Fibroblast of skin of right quadriceps (primary cell): ENCODE data around the gene TOX4.

Experiments used
- DNase-seq: peaks from one replicate; pipeline ENCODE4 v3.0.0-alpha.2; 2013

The TOX4 gene

GRCh38 chr14:21503376-21503775 is 26.4 kb downstream of the TOX4 start:
- DNase-seq = no peak

GRCh38 chr14:21505012-21505553 is 28.1 kb downstream of the TOX4 start:
- no peak for DNase-seq

DNA sequence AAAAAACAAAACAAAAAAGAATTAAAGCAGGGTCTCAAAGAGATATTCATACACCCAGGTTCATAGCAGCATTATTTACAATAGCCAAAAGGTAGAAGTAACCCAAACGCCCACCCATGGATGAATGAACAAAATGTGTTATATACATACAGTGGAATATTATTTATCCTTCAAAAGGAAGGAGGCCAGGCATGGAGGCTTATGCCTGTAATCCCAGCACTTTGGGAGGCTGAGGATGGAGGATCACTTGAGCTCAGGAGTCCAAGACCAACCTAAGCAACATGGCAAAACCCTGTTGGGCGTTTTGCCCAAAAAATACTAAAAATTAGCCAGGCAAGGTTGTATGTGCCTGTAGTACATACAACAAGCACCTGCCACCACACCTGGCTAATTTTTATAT is 29.6 kb downstream of the TOX4 start:
- no peak for DNase-seq

- DNase-seq = no peak
Measured at GRCh38 chr14:21509432-21510143, 32.6 kb downstream of the TOX4 start.

GRCh38 chr14:21510735-21511657 is 34.0 kb downstream of the TOX4 start, which contains the start of gene METTL3:
Gene METTL3, minus strand, starts transcription at chr14:21511340. Its CDS starts 117 bp downstream, at chr14:21511223.
- peak; percentile 99 for DNase-seq

- no peak for DNase-seq
Measured at GRCh38 chr14:21514341-21514740, 37.3 kb downstream of the TOX4 start.

DNA sequence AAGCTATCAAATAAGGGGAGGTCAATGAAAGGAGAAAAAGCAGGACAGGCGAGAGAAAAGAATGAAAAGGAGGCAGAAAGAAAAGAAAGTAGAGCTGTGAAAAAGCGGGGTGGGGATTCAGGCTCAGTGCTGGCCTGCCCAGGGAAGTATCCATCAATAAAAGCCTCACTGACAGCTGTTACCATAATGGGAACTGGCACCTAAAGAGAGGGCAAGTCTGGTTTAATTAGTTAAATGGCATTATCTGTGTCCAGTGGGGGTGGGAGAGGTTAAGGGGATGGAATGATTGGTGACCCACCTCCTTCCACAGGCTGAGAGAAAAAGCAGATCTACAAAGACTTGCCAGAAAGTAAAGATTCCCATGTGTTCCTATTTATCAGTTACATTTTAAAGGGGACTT is 41.7 kb downstream of the TOX4 start:
- no peak for DNase-seq

DNA sequence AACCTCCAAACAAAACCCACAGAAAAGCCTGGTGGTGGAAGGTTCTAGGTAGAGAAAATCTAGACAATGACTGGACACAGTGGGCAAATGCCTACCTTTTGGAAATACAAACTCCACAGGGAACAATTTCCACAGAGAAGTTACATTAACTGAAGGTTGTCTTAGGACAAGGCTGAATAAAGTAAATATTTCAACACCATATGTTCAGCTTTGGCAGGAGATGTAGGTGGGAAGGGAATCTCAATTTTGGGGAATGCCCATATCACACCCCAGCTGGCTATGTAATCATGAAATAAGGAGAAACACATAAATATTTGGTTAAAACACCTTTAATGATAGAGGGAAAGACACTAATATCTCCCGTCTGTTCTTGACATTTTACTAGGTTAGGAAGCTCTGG is 43.8 kb downstream of the TOX4 start:
- DNase-seq = no peak

- DNase-seq = peak; percentile 68
Measured at GRCh38 chr14:21521501-21521900, 44.5 kb downstream of the TOX4 start.

- no peak for DNase-seq
Measured at GRCh38 chr14:21523203-21523602, 46.2 kb downstream of the TOX4 start.

DNA sequence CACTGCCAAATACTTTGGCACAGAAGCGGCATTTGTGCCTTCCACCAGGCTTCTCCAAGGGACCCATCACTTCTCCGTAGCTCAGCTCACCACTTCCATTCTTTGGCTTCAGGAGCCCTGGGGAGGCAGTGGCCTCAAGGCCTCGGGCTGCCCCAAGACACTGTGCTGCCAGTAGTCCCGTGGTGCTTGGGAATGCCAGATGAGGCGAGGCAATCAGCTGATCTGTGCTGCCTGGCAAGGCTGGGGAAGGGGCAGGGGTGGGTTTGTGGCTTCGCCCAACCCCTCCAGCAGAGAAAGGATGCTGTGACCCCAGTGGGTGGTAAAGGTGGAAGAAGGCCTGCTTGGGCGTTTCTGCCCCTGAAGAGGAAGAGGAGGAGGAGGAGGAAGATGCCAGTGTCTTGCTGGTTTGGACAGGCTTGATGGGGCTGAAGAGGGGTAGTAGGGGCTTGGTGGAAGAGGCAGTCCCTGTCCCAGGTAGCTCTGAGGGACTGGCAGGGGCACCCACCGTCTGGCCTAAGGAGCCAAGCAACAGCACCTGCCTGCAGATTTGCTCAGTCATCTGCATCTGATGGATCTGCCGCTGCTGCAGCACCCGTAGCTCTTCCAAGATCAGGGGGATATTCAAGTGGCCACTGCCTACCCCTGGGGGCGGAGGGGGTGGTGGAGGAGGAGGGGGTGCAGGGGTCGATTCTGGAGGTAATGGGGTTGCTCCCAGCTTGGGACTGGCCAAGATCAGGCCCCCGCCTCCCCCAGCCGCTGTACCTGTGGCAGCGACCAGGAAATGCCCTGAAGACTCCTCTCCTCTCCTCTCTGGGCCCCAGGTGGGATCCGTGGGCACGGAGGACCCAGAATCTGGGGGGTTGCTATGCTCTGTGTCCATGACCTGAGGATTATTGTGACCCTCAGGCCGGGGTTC is 47.8 kb downstream of the TOX4 start:
- DNase-seq = no peak

DNA sequence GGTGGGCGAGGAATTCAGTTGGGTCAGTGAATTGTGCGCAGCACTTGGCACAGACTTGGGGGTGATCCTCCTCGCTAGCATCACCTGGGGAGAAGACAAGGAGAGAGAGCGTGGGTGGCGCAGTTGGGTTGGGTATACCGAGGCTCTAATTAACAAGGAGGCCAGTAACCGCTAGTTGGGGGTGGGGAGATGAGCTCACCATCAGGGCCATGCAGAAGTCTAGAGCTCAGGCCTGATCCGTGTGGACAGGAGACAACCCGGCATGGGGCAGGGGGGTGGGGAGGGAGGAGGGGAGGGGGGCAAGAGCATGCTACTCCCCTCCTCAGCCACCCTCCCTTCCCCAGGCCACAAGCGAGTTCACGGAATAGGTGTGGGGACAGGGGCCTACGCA is 48.6 kb downstream of the TOX4 start:
- DNase-seq = peak; percentile 25

GRCh38 chr14:21525962-21526671 is 49.1 kb downstream of the TOX4 start, which contains the start of gene SALL2:
Gene SALL2, minus strand, starts transcription at chr14:21526346. Its CDS starts 219 bp downstream, at chr14:21526127.
- peak; percentile 70 for DNase-seq

GRCh38 chr14:21526672-21527317 is 49.8 kb downstream of the TOX4 start:
- no peak for DNase-seq

DNA sequence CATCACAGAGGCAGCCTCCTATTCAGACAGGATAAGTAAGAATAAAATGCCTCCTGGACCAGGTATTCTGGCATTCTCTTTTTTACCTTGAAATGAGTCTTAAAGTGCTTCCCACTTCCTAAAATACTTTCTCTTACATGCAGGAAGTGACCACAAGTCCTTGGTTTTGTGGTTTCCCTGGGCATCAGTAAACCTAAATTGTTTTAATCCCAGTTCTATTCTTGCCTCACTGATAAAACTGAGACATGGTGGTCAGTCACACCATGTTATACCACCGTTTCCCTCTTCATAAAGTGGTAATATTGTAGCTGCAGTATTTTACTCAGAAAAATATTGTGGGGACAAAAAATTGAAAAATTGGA is 50.3 kb downstream of the TOX4 start:
- DNase-seq = no peak

DNA sequence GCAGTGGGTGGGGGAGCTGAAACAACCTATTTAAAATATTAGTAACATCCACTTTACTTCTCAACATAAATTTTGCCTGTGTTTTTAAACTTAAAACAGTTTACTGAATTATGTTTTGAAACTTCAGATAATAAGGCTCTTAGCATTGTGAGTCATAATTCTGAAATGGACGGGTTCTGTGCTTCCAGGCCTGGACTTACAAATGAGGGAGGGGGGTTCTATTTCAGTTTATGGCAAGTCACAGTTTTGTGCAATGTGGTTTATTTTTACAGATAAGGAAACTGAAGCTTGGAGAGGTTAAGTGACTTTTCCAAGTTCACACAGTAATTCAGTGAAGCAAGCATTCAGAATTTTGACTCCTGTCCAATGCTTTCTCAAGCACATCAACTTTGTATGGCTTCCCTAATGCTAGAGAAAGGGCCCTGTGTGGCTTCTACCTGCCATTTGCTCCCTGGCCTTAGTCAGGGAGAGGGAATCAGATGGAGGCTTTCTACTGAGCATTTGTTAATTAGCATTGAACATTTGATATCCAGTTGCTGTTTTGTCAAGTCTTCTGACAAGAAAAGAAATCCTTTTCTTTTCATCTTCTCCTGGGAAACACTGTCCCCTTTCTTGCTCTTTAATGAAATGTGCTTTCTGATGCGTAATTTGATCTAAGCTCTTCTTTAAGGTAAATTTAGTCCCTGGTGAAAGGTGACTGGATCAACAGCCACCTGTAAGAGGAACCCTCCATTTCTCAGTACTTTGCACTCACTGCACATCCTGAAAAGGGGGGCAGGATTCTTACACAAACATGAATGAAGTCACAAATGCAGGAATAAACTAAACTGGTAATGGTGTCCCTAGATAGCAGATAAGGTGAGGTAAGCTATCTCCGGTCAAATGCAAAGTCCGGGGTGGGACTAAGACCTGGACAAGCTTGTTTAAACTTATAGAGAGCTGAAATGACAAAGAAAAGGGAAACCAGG is 51.7 kb downstream of the TOX4 start:
- DNase-seq = no peak

DNA sequence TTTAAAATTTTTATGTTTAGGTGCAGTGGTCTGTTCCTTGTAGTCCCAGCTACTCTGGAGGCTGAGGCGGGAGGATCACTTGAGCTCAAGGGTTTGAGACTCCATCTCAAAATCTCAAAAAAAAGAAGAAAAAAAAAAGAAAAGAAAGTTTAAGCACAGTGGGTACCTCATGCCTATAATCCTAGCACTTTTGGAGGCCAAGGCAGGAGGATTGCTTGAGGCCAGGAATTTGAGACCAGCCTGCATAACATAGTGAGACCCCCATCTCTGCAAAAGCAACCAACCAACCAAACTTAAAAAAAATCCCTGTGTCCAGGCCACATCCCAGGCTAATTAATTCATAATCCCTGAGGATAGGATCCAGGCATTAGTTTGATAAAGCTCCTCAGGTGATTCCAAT is 52.5 kb downstream of the TOX4 start:
- no peak for DNase-seq

- DNase-seq = no peak
Measured at GRCh38 chr14:21533294-21533693, 56.3 kb downstream of the TOX4 start.

GRCh38 chr14:21534576-21534975 is 57.6 kb downstream of the TOX4 start:
- no peak for DNase-seq
